ENCODE results near the gene NKPD1.

DNA sequence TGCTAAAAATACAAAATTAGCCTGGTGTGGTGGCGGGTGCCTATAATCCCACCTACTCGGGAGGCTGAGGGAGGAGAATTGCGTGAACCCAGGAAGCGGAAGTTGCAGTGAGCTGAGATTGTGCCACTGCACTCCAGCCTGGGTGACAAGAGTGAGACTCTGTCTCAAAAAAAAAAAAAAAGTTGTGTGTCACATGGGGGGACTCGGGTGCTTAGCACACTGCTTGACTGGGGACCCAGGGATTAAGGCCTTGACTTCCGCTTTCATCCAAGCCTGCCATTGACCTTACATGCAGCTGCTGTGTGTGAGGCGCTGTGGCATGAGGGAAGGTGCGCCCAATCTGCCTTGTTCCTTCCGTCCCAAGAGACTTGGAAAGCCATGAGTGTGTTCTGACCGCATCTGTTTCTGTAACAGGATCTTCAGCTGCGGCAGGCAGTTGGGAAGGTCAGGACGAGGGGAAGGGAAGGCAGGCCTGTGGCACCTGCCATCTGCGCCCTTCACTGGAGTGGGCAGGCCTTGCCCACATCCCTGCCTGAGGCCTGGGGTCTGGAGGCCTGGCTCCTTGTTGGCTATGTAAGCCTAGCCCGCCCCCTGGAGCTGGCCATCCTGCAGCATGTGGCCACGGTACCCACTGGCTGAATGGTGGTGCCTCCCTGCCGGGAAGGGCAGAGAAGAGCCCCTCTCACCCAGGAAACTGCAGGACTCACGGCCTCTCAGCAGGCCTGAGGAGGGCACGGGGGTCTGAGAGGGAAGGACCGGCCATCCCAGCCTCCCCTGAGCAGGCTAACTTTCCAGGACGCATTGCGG lies 44.8 kb downstream of the NKPD1 start:
- TF ChIP-seq, protein P1, sequence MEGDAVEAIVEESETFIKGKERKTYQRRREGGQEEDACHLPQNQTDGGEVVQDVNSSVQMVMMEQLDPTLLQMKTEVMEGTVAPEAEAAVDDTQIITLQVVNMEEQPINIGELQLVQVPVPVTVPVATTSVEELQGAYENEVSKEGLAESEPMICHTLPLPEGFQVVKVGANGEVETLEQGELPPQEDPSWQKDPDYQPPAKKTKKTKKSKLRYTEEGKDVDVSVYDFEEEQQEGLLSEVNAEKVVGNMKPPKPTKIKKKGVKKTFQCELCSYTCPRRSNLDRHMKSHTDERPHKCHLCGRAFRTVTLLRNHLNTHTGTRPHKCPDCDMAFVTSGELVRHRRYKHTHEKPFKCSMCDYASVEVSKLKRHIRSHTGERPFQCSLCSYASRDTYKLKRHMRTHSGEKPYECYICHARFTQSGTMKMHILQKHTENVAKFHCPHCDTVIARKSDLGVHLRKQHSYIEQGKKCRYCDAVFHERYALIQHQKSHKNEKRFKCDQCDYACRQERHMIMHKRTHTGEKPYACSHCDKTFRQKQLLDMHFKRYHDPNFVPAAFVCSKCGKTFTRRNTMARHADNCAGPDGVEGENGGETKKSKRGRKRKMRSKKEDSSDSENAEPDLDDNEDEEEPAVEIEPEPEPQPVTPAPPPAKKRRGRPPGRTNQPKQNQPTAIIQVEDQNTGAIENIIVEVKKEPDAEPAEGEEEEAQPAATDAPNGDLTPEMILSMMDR (IDR thresholded peaks at IDR 0.05), result no peak
- no peak for TF ChIP-seq POLR2A (IDR thresholded peaks at IDR 0.05)
